Neural progenitor cell (in vitro differentiated cells): ENCODE measurements around the gene KRTAP10-9.

Source experiments
- EZH2 ChIP-seq: fragments of 200-600 bp; sonication (generic); IDR thresholded peaks from 2 replicates; pipeline ENCODE4 v1.6.1; 2017; ENCODE audit warnings: antibody characterized with exemption, mild to moderate bottlenecking, moderate library complexity
- EZH2phosphoT487 ChIP-seq: fragments of 200-600 bp; sonication (generic); IDR thresholded peaks from 2 replicates; pipeline ENCODE4 v1.6.1; 2017; ENCODE audit warnings: antibody characterized with exemption
- TF ChIP-seq, protein P1 (sequence below): fragments of 200-600 bp; sonication (generic); IDR thresholded peaks from 2 replicates; pipeline ENCODE4 v1.5.1; 2017; ENCODE audit warnings: antibody characterized with exemption, mild to moderate bottlenecking

DNA sequence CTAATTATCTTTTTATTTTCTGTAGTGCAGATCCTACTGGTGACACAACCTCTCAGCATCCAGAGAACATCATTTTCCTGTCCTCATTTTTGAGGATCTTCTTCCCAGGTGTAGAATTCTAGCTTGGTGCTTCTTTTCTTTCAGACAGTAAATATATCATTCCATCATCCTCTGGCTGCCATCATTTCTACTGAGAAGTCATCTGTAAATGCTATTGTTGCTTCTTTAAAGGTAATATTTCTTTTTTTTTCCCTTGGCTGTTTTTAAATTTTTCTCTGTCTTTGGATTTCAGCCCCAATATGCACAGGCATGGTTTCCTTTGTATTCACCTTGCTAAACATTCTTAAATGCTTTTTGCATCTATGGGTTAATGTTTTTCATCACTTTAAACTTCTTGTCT is 3.3 kb upstream of the KRTAP10-9 start:
- no peak for TF ChIP-seq EZH2phosphoT487
- TF ChIP-seq, protein P1, sequence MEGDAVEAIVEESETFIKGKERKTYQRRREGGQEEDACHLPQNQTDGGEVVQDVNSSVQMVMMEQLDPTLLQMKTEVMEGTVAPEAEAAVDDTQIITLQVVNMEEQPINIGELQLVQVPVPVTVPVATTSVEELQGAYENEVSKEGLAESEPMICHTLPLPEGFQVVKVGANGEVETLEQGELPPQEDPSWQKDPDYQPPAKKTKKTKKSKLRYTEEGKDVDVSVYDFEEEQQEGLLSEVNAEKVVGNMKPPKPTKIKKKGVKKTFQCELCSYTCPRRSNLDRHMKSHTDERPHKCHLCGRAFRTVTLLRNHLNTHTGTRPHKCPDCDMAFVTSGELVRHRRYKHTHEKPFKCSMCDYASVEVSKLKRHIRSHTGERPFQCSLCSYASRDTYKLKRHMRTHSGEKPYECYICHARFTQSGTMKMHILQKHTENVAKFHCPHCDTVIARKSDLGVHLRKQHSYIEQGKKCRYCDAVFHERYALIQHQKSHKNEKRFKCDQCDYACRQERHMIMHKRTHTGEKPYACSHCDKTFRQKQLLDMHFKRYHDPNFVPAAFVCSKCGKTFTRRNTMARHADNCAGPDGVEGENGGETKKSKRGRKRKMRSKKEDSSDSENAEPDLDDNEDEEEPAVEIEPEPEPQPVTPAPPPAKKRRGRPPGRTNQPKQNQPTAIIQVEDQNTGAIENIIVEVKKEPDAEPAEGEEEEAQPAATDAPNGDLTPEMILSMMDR: no peak
- TF ChIP-seq EZH2: no peak
